Measurements from ENCODE around the gene KIF12. TPM values are rescaled to one million over a fixed set of nuclear protein-coding genes. Genes with fewer than 3 reads are reported as not detected.

The KIF12 gene
- total and polyA plus RNA-seq, 2 of the 8 experiments (the other 6 are each of a cell fraction or from before 2014, with no cell fraction given): 2.9 to 3.9 TPM

DNA sequence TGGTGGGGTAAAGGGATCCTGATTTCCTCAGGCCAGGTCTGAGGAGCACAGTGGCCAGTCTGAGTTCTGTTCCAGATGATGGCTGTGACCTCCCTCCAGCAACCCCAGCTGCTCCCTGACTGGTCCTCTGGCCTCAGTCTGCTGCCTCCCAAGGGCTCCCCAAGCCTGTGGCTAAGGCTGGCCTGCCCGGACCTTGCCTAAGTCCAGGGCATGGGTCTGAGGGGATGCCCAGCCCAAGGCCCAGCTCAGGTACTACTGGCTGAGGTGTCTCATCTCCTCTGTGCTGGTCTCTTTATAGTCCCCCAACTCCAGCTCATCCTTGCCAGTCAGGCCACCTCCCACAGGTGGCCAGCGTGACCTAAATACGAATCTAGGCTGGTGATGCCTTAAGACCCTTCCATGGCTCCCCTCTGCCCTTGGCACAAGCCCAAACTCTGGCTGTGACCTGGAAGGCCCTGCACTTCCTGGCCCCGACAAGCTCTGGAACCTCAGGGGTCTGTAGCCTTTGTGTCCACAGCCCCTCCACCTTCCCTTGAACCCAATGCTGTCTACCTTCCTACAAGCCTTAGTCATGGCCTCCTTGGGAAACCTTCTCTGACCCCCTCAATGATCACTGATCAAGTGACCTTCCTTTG lies 9.8 kb downstream of the KIF12 start (continued):
- TF ChIP-seq CHD7 (IDR thresholded peaks at IDR 0.05; ENCODE audit: insufficient replicate concordance, low read length) (no peak), CHD2 (IDR thresholded peaks at IDR 0.05; ENCODE audit: low read length) (no peak), RAD21 (IDR thresholded peaks at IDR 0.05 in 1 of 2, conservative IDR thresholded peaks at IDR 0.05 in 1 of 2; ENCODE audit: low read depth in 2 of 2, low read length in 2 of 2) (no peak), MAFK (IDR thresholded peaks at IDR 0.05; ENCODE audit: low read depth, low read length) (no peak), ASH2L (IDR thresholded peaks at IDR 0.05; ENCODE audit: low read length) (no peak), NRF1 (IDR thresholded peaks at IDR 0.05; ENCODE audit: low read depth, low read length) (no peak), BRCA1 (IDR thresholded peaks at IDR 0.05; ENCODE audit: low read depth, low read length) (no peak), YY1 (IDR thresholded peaks at IDR 0.05; ENCODE audit: low read depth, low read length) (no peak), RBBP5 (IDR thresholded peaks at IDR 0.05; ENCODE audit: borderline replicate concordance, low read depth, low read length) (no peak), ZNF274 (IDR thresholded peaks at IDR 0.05; ENCODE audit: borderline replicate concordance, extremely low read depth, low read length) (no peak), GABPA (IDR thresholded peaks at IDR 0.05; ENCODE audit: borderline replicate concordance, insufficient read depth, low read length) (no peak)

Data from H1 (cell line).